Measurements from ENCODE around the gene BRMS1.

DNA sequence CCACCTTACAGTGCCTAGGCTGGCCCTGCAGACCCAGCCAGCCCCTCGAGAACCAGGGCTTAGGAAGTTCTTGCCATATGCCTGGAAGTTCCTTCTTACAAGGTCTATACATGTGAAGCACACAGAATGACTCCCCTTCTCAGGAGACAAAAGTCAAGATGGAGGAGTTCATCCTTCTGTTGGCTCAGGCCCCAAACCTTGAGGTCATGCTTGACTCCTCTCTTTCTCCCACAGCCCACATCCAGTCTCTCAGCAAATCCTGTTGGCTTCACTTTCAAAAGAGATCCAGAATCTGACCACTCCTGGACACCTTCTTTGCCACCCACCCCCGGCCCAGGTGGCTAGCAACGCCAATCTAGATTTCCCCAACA, 26.3 kb downstream of the BRMS1 start:
- TF ChIP-seq, protein P1, sequence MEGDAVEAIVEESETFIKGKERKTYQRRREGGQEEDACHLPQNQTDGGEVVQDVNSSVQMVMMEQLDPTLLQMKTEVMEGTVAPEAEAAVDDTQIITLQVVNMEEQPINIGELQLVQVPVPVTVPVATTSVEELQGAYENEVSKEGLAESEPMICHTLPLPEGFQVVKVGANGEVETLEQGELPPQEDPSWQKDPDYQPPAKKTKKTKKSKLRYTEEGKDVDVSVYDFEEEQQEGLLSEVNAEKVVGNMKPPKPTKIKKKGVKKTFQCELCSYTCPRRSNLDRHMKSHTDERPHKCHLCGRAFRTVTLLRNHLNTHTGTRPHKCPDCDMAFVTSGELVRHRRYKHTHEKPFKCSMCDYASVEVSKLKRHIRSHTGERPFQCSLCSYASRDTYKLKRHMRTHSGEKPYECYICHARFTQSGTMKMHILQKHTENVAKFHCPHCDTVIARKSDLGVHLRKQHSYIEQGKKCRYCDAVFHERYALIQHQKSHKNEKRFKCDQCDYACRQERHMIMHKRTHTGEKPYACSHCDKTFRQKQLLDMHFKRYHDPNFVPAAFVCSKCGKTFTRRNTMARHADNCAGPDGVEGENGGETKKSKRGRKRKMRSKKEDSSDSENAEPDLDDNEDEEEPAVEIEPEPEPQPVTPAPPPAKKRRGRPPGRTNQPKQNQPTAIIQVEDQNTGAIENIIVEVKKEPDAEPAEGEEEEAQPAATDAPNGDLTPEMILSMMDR (IDR thresholded peaks at IDR 0.05): no peak
- no peak for TF ChIP-seq ZFX (IDR thresholded peaks at IDR 0.05; ENCODE audit: borderline replicate concordance)
